Measurements from ENCODE around the gene MLYCD.
"Not testable (repeated sequence)": the region's sequence is repeated elsewhere in the genome, so short reads cannot be mapped to it uniquely, and the experiment has no call there.

MLYCD gene

DNA sequence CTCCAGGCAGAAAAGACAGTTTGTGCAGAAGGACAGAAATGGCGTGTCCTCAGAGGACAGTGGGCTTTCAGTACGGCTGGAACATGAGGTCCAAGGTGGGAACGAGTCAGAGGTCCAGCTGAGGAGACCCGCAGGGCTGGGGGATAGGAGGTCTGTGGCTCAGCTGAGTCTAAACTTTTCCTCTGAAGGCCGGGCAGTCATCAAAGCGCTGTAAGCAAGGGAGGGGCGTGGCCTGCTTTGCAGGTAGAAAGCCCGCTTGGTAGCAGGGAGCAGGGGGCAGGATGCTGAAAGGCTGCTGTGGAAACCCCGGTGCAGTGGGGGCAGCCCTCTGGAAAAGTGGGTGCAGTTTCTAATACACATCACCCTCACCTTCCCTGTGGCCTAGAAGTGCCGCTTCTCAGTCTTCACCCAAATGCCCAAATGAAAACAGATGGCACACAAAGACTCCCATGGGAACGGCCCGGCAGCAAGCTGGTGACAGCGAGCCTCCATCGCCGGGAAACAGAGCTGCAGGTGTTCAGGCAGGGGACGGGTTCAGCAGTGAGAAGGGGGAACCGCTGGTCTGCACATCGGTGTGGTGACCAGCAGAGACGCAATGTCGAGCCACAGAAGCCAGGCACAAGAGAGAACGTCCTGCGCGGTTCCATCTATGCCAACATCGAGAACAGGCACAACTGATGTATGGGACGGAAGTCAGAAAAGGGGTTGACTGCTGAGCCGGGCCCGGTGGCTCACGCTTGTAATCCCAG lies 41.9 kb downstream of the MLYCD start:
- Histone ChIP-seq H3K4me2 (ENCODE audit: low read length) (no peak overlapping the region), H3K27me3 (ENCODE audit: low read depth, low read length) (0 out of 2 replicates have a peak, but pooled peaks cover 5% of the 10 kb centered on the region), H3K27ac (ENCODE audit: low read length) (no peak overlapping the region), H3K36me3 (replicated peaks; ENCODE audit: low read depth, low read length) (no peaks in the 10 kb centered on the region), H3K9me3 (ENCODE audit: insufficient read depth, low read length) (no peaks in the 10 kb centered on the region), H3K4me3 (ENCODE audit: low read length) (no peak overlapping the region), H3K79me2 (ENCODE audit: low read length) (no peaks in the 10 kb centered on the region), H4K20me1 (ENCODE audit: insufficient read depth, low read length) (no peaks in the 10 kb centered on the region), H2AFZ (ENCODE audit: low read depth, low read length) (no peak overlapping the region), H3K4me1 (ENCODE audit: low read length) (no peaks in the 10 kb centered on the region), H3K9ac (ENCODE audit: low read length) (no peak overlapping the region)
- no peak for TF ChIP-seq EZH2phosphoT487 (IDR thresholded peaks at IDR 0.05; ENCODE audit: low read depth)
- TF ChIP-seq, protein P1, sequence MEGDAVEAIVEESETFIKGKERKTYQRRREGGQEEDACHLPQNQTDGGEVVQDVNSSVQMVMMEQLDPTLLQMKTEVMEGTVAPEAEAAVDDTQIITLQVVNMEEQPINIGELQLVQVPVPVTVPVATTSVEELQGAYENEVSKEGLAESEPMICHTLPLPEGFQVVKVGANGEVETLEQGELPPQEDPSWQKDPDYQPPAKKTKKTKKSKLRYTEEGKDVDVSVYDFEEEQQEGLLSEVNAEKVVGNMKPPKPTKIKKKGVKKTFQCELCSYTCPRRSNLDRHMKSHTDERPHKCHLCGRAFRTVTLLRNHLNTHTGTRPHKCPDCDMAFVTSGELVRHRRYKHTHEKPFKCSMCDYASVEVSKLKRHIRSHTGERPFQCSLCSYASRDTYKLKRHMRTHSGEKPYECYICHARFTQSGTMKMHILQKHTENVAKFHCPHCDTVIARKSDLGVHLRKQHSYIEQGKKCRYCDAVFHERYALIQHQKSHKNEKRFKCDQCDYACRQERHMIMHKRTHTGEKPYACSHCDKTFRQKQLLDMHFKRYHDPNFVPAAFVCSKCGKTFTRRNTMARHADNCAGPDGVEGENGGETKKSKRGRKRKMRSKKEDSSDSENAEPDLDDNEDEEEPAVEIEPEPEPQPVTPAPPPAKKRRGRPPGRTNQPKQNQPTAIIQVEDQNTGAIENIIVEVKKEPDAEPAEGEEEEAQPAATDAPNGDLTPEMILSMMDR (IDR thresholded peaks at IDR 0.05; ENCODE audit: low read depth, low read length) = no peak

DNA sequence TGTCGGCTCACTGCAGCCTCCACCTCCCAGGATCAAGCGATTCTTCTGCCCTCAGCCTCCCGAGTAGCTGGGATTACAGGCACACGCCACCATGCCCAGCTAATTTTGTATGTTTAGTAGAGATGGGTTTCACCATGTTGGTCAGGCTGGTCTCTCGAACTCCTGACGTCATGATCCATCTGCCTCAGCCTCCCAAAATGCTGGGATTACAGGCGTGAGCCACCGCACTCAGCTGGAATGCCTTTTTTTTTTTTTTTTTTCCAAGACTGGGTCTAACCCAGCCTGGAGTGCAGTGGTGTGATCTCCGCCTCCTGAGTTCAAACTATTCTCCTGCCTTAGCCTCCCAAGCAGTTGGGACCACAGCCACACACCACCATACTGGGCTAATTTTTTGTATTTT lies 42.6 kb downstream of the MLYCD start:
- not testable (repeated sequence) for H4K20me1 ChIP-seq (ENCODE audit: insufficient read depth, low read length); H2AFZ ChIP-seq (ENCODE audit: low read depth, low read length); H3K4me1 ChIP-seq (ENCODE audit: low read length); H3K36me3 ChIP-seq (replicated peaks; ENCODE audit: low read depth, low read length); H3K27ac ChIP-seq (ENCODE audit: low read length); H3K79me2 ChIP-seq (ENCODE audit: low read length); H3K9ac ChIP-seq (ENCODE audit: low read length); H3K4me2 ChIP-seq (ENCODE audit: low read length); H3K4me3 ChIP-seq (ENCODE audit: low read length); H3K9me3 ChIP-seq (ENCODE audit: insufficient read depth, low read length); H3K27me3 ChIP-seq (ENCODE audit: low read depth, low read length)

DNA sequence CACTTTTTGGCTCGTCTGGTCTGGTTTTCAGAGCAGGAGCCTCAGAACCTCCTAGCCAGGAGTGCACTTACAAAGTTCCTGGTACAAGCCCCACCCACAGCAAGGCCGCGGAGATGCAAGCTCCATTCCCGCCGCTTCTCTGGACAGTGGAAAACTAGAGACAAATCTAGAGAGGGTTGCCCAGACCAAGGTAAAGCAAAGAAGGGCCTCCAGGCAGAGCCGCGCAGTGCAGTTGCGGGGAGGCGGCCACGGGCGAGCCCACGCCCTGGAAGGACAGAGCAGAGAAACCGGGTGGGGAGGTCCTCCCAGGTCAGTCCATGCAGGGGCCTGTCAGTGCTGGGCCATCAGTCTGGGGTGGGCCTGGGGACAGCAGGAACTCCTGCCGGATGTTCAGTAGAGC lies 43.2 kb downstream of the MLYCD start:
- Histone ChIP-seq H3K27ac (ENCODE audit: low read length) (no peak overlapping the region), H2AFZ (ENCODE audit: low read depth, low read length) (no peak overlapping the region), H3K9me3 (ENCODE audit: insufficient read depth, low read length) (no peaks in the 10 kb centered on the region), H3K79me2 (ENCODE audit: low read length) (no peaks in the 10 kb centered on the region), H3K4me2 (ENCODE audit: low read length) (no peak overlapping the region), H3K27me3 (ENCODE audit: low read depth, low read length) (0 out of 2 replicates have a peak, but pooled peaks cover 5% of the 10 kb centered on the region), H4K20me1 (ENCODE audit: insufficient read depth, low read length) (no peaks in the 10 kb centered on the region), H3K4me3 (ENCODE audit: low read length) (no peak overlapping the region), H3K36me3 (replicated peaks; ENCODE audit: low read depth, low read length) (no peaks in the 10 kb centered on the region), H3K9ac (ENCODE audit: low read length) (no peak overlapping the region), H3K4me1 (ENCODE audit: low read length) (no peaks in the 10 kb centered on the region)
- TF ChIP-seq, protein P1 (IDR thresholded peaks at IDR 0.05; ENCODE audit: low read depth, low read length) = no peak
- no peak for TF ChIP-seq EZH2phosphoT487 (IDR thresholded peaks at IDR 0.05; ENCODE audit: low read depth)

DNA sequence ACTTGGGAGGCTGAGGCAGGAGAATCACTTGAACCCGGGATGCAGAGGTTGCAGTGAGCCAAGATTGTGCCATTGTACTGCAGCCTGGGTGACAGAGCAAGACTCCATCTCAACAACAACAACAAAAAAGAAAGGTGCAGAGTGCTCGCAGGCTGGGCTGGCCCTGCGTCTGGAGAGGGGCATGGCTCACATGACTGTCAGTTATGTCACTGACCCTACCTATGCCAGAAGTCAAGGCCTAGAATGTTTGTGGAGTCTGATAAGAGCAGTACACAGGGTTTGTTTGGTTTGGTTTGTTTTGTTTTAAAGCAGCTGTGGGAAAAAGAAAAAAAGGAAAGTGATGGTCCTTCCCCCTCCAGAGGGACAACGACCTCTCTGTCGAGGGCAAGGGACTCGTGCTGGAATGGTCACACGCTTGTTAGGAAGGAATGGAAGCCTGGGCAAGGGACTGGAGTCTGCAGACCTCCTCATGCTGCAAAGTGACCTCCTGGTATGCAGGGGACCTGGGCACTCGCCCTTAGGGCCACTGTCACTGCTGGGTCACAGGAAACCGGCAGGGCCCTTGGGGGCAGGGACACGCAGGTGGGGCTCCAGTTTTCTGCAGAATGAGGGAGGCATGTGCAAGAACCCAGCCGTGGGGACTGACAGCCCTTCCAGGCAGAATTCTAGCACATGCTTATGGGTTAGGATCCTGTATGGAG lies 44.0 kb downstream of the MLYCD start:
- no peak overlapping the region for H3K27ac ChIP-seq (ENCODE audit: low read length)
- H3K9me3 ChIP-seq (ENCODE audit: insufficient read depth, low read length) = no peaks in the 10 kb centered on the region
- no peaks in the 10 kb centered on the region for H4K20me1 ChIP-seq (ENCODE audit: insufficient read depth, low read length)
- H3K36me3 ChIP-seq (replicated peaks; ENCODE audit: low read depth, low read length) = no peaks in the 10 kb centered on the region
- TF ChIP-seq, protein P1 (IDR thresholded peaks at IDR 0.05; ENCODE audit: low read depth, low read length) = no peak
- TF ChIP-seq EZH2phosphoT487 (IDR thresholded peaks at IDR 0.05; ENCODE audit: low read depth) = no peak
- no peaks in the 10 kb centered on the region for H3K4me1 ChIP-seq (ENCODE audit: low read length)
- H3K9ac ChIP-seq (ENCODE audit: low read length) = no peak overlapping the region
- no peak overlapping the region for H2AFZ ChIP-seq (ENCODE audit: low read depth, low read length)
- no peaks in the 10 kb centered on the region for H3K27me3 ChIP-seq (ENCODE audit: low read depth, low read length)
- H3K4me3 ChIP-seq (ENCODE audit: low read length) = no peak overlapping the region
- H3K4me2 ChIP-seq (ENCODE audit: low read length) = no peak overlapping the region
- no peaks in the 10 kb centered on the region for H3K79me2 ChIP-seq (ENCODE audit: low read length)
